Smooth muscle cell (in vitro differentiated cells): ENCODE measurements around the gene TPSAB1. TPM values are rescaled to one million over a fixed set of nuclear protein-coding genes. Genes with fewer than 3 reads are reported as not detected.
"Not testable (repeated sequence)": the region's sequence is repeated elsewhere in the genome, so short reads cannot be mapped to it uniquely, and the experiment has no call there.

Experiments
- DNase-seq: peaks from one replicate; lab custom pipeline; 2025; ENCODE audit not compliant: unreplicated experiment; lab: John Stamatoyannopoulos, UW
- H2AFZ ChIP-seq: fragments of 200-600 bp; sonication (generic); 2 replicates; pipeline ENCODE4 v1.6.0; 2016; ENCODE audit warnings: antibody characterized with exemption, low read depth, mild to moderate bottlenecking
- H3F3A ChIP-seq: fragments of 200-600 bp; sonication (generic); 2 replicates; pipeline ENCODE4 v1.6.0; 2017; ENCODE audit warnings: antibody characterized with exemption, low read depth
- H3K27ac ChIP-seq: fragments of 200-600 bp; sonication (generic); 2 replicates; pipeline ENCODE4 v1.5.1; 2016; ENCODE audit warnings: low read depth, mild to moderate bottlenecking
- H3K27me3 ChIP-seq: fragments of 200-600 bp; sonication (generic); 2 replicates; pipeline ENCODE4 v1.6.1; 2016; ENCODE audit warnings: low read depth, mild to moderate bottlenecking
- H3K36me3 ChIP-seq: fragments of 200-600 bp; sonication (generic); 2 replicates; pipeline ENCODE4 v1.5.1; 2016; ENCODE audit warnings: low read depth
- H3K4me1 ChIP-seq: fragments of 200-600 bp; sonication (generic); 2 replicates; pipeline ENCODE4 v1.5.1; 2016; ENCODE audit warnings: low read depth
- H3K4me2 ChIP-seq: fragments of 200-600 bp; sonication (generic); 2 replicates; pipeline ENCODE4 v1.6.0; 2016; ENCODE audit warnings: mild to moderate bottlenecking
- H3K4me3 ChIP-seq: fragments of 200-600 bp; sonication (generic); 2 replicates; pipeline ENCODE4 v1.5.1; 2016; ENCODE audit warnings: mild to moderate bottlenecking
- H3K79me2 ChIP-seq: fragments of 200-600 bp; sonication (generic); 2 replicates; pipeline ENCODE4 v1.6.0; 2016; ENCODE audit warnings: low read depth, mild to moderate bottlenecking
- H3K9ac ChIP-seq: fragments of 200-600 bp; sonication (generic); 2 replicates; pipeline ENCODE4 v1.6.0; 2016; ENCODE audit warnings: low read depth
- H3K9me3 ChIP-seq: fragments of 200-600 bp; sonication (generic); replicated peaks from 2 replicates; pipeline ENCODE4 v1.5.1; 2016; ENCODE audit warnings: low read depth
- H4K20me1 ChIP-seq: fragments of 200-600 bp; sonication (generic); 2 replicates; pipeline ENCODE4 v1.6.0; 2016; ENCODE audit warnings: low read depth
- WGBS: methylation state at CpG from one replicate; pipeline ENCODE4 v1.1.7; 2016; ENCODE audit warnings: low lambda C conversion rate; 5-methylcytosine and 5-hydroxymethylcytosine counted together
- polyA plus RNA-seq: library from polyadenylated mRNA; unstranded; fragments of >200 nt; fragmentation: Nextera tagmentation; extraction: Ambion mirVana; gene quantifications from 2 replicates; pipeline ENCODE4 v1.2.1, GENCODE V29; 2016
- total RNA-seq: library from RNA; depleted of rRNA; stranded (reverse); fragments of >200 nt; gene quantifications from 2 replicates; pipeline ENCODE4 v1.2.3, GENCODE V29; 2014
- TF ChIP-seq, protein P1 (sequence below): fragments of 200-600 bp; sonication (generic); IDR thresholded peaks from 2 replicates; pipeline ENCODE4 v1.5.1; 2017; ENCODE audit warnings: borderline replicate concordance, mild to moderate bottlenecking, antibody characterized with exemption; ENCODE audit not compliant: insufficient read depth, poor library complexity, severe bottlenecking

TPSAB1 gene
- total and polyA plus RNA-seq, 2 experiments from 2014 or later: not detected

GRCh38 chr16:1254821-1255220 is 14.3 kb downstream of the TPSAB1 start:
- not testable (repeated sequence) for H3K4me1 ChIP-seq, H3K27ac ChIP-seq, H3K79me2 ChIP-seq, H3K9ac ChIP-seq, DNase-seq, H3K27me3 ChIP-seq, H3K4me2 ChIP-seq, H3F3A ChIP-seq, H3K9me3 ChIP-seq, H2AFZ ChIP-seq, H4K20me1 ChIP-seq, H3K36me3 ChIP-seq, H3K4me3 ChIP-seq
- whole genome bisulfite sequencing: no CpG with 5 or more reads among the region's 3 CpGs

DNA sequence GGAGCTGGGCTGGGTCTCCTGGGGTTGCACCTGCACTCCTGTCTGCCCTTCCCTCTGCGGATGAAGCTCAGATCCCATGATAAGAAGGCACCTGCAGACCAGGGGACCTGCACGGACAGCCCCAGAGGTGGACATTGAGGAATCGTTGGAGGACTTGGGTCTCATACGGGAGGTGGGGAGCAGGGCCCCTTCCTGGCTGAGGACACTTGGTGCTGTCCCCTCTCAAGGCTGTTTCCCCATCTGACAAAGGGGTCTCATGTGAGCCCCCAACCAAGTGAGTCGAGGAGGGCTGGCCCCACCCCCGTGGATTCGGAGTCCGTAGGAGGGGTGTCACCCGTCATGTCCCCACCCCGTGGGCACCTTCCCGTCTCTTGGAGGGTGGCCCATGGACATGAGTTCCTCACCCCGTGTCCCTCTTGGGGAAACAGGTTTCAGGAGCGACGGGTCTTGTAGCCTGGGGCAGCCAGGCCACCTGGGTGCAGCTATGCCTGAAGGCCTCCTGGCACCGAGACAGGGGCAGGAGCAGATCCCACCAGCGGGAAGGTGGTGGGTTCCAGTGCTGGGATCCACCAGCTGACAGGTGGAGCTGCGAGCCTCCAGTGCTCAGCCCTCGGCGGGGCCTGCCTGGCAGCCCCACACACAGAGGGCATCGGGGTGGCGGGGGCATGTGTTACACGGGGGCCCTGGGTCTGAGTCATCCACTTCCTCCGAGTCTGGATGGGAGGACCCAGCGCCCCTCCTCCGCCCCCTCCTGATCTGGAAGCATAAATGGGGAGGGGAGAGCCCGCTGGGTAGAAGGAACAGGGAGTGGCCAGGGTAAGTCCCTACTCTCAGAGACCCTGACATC is 15.0 kb downstream of the TPSAB1 start, which contains the start of gene TPSD1:
Gene TPSD1, plus strand, starts transcription at position 794 of the 847 bp plus-strand sequence. CDS start 212 bp downstream, outside the sequence.
- not testable (repeated sequence) for H3K4me2 ChIP-seq, H3K9me3 ChIP-seq, H3F3A ChIP-seq, DNase-seq, H3K9ac ChIP-seq, H3K4me1 ChIP-seq, H3K36me3 ChIP-seq, H3K27ac ChIP-seq, H2AFZ ChIP-seq, H4K20me1 ChIP-seq, H3K4me3 ChIP-seq, H3K79me2 ChIP-seq
- WGBS: 80% methylated on average over 24 of the region's 26 CpGs
- H3K27me3 ChIP-seq: peaks cover 11% of the 10 kb centered on the region

DNA sequence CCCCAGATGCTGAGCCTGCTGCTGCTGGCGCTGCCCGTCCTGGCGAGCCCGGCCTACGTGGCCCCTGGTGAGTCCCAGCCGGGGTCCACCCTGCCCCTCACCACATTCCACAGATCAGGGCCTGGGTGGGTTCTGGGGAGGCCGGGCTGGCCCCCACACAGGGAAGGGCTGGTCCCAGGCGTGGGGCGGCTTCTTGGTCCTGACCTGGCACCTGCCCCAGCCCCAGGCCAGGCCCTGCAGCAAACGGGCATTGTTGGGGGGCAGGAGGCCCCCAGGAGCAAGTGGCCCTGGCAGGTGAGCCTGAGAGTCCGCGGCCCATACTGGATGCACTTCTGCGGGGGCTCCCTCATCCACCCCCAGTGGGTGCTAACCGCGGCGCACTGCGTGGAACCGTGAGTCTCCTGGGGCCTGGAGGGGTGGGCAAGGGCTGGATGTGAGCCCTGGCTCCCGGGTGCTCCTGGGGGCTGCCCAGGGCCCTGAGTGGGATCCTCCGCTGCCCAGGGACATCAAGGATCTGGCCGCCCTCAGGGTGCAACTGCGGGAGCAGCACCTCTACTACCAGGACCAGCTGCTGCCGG is 15.9 kb downstream of the TPSAB1 start:
- not testable (repeated sequence) for H3K4me3 ChIP-seq, H3K79me2 ChIP-seq, H3K27ac ChIP-seq, H4K20me1 ChIP-seq, H3K4me2 ChIP-seq, H2AFZ ChIP-seq, H3F3A ChIP-seq, H3K9ac ChIP-seq, H3K4me1 ChIP-seq, H3K36me3 ChIP-seq, H3K9me3 ChIP-seq, DNase-seq
- H3K27me3 ChIP-seq: peaks cover 11% of the 10 kb centered on the region
- 88% methylated on average over 18 of the region's 23 CpGs for WGBS

GRCh38 chr16:1256874-1257322 is 16.4 kb downstream of the TPSAB1 start:
- H3K9ac ChIP-seq: no peak overlapping the region
- H3K4me1 ChIP-seq: no peaks in the 10 kb centered on the region
- H3K36me3 ChIP-seq: no peaks in the 10 kb centered on the region
- no peak overlapping the region for H3K4me2 ChIP-seq
- no peaks in the 10 kb centered on the region for H3F3A ChIP-seq
- H2AFZ ChIP-seq: no peak overlapping the region
- H3K4me3 ChIP-seq: no peak overlapping the region
- H3K27me3 ChIP-seq: peaks cover 11% of the 10 kb centered on the region
- H4K20me1 ChIP-seq: no peaks in the 10 kb centered on the region
- no peak for DNase-seq
- TF ChIP-seq, protein P1, sequence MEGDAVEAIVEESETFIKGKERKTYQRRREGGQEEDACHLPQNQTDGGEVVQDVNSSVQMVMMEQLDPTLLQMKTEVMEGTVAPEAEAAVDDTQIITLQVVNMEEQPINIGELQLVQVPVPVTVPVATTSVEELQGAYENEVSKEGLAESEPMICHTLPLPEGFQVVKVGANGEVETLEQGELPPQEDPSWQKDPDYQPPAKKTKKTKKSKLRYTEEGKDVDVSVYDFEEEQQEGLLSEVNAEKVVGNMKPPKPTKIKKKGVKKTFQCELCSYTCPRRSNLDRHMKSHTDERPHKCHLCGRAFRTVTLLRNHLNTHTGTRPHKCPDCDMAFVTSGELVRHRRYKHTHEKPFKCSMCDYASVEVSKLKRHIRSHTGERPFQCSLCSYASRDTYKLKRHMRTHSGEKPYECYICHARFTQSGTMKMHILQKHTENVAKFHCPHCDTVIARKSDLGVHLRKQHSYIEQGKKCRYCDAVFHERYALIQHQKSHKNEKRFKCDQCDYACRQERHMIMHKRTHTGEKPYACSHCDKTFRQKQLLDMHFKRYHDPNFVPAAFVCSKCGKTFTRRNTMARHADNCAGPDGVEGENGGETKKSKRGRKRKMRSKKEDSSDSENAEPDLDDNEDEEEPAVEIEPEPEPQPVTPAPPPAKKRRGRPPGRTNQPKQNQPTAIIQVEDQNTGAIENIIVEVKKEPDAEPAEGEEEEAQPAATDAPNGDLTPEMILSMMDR: no peak
- no peak overlapping the region for H3K27ac ChIP-seq
- H3K79me2 ChIP-seq: no peaks in the 10 kb centered on the region
- H3K9me3 ChIP-seq: no peaks in the 10 kb centered on the region
- 89% methylated on average over 22 of the region's 22 CpGs for WGBS

DNA sequence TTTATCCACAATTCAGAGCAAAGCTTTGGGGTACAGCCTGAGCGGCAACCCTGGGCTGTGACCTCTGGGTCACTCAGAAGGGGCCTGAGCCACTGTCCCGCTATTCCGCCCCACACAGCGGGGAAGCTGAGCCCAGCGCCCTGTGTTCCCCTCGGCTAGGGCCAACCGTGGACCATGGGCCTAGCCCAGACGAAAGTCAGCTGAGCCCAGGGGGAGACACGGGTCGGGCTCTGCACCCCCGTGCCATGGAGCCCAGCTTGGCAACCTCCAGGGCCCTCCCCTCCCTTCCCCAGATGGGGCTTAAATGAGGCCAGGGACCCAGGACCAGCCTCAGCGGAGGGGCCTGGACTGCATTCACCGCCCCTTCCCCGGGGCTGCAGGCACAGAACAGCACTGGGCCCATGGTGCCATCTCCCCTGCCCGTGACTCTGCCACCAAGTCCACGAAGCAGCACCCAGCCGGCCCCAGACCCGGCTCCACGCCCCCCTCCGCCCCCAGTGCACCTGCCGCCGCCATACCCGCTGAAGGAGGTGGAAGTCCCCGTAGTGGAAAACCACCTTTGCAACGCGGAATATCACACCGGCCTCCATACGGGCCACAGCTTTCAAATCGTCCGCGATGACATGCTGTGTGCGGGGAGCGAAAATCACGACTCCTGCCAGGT is 17.2 kb downstream of the TPSAB1 start:
- Histone ChIP-seq H3F3A (no peaks in the 10 kb centered on the region), H3K9me3 (no peaks in the 10 kb centered on the region), H3K79me2 (no peaks in the 10 kb centered on the region), H3K9ac (no peak overlapping the region), H2AFZ (no peak overlapping the region), H3K4me3 (no peak overlapping the region), H4K20me1 (no peaks in the 10 kb centered on the region), H3K36me3 (no peaks in the 10 kb centered on the region), H3K27me3 (peaks cover 11% of the 10 kb centered on the region), H3K4me1 (no peaks in the 10 kb centered on the region), H3K4me2 (no peak overlapping the region), H3K27ac (no peak overlapping the region)
- TF ChIP-seq, protein P1: no peak
- WGBS: 89% methylated on average over 26 of the region's 34 CpGs
- DNase-seq: no peak
